GM12874 (cell line): ENCODE measurements around the gene NEU2.
A peak's percentile ranks its signal among the peaks of the same experiment; 100 is the strongest.

Experiments used
- TF ChIP-seq, protein P1 (sequence below): IDR thresholded peaks from 2 replicates; pipeline ENCODE4 v1.5.1; 2011; ENCODE audit warnings: low read depth, mild to moderate bottlenecking, control low read depth, low read length, moderate library complexity; ENCODE audit not compliant: insufficient read depth

Gene NEU2

DNA sequence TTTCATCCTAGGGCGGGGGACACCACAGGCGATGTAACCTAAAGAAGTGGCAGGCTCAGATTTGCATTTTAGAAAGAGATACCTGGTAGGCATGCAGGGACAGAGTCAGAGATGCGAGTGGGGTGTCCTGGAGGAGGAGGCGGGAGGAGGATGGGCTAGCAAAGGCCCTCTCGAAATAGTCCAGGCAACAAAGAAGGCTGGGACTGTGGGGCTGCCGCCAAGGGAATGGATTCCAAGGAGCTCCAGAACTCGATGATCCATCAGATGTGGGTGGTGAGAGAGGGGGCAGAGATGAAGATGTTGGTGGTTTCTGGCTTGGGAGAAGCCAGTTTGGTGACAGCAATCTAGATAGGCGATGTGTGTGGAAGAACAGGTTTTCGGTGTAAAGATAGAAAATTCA is 15.2 kb downstream of the NEU2 start:
- TF ChIP-seq, protein P1, sequence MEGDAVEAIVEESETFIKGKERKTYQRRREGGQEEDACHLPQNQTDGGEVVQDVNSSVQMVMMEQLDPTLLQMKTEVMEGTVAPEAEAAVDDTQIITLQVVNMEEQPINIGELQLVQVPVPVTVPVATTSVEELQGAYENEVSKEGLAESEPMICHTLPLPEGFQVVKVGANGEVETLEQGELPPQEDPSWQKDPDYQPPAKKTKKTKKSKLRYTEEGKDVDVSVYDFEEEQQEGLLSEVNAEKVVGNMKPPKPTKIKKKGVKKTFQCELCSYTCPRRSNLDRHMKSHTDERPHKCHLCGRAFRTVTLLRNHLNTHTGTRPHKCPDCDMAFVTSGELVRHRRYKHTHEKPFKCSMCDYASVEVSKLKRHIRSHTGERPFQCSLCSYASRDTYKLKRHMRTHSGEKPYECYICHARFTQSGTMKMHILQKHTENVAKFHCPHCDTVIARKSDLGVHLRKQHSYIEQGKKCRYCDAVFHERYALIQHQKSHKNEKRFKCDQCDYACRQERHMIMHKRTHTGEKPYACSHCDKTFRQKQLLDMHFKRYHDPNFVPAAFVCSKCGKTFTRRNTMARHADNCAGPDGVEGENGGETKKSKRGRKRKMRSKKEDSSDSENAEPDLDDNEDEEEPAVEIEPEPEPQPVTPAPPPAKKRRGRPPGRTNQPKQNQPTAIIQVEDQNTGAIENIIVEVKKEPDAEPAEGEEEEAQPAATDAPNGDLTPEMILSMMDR = no peak

DNA sequence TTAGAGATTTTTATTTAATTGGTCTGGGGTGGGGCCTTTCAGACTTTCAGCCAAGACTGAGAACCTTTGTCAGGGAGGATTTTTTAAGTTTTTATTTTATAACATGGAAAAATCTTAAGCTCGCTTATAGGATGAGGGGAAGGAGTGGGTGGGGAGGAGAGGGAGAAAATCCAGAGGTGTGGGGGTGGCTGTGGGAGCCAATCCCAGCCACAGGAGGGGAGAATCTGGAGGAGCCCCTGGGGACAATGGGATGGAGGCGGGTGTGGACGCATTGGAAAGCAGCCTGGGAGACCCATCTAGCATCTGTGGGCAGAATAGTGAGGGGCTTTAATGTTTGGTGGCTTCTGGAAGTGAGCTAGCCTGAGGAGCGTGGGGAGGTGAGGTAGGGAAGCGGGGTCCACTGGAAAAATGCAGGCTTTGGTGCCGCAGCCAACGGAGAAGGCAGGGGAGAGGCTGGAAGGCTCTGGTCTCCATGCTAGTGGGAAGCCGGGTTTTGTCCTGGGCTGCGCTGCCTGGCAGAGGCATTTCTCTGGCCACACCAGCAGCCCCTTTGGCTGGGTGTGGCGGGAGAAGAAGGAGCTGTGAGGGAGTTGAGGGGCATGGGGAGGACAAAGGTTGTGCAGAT is 16.2 kb downstream of the NEU2 start:
- TF ChIP-seq, protein P1 = no peak

DNA sequence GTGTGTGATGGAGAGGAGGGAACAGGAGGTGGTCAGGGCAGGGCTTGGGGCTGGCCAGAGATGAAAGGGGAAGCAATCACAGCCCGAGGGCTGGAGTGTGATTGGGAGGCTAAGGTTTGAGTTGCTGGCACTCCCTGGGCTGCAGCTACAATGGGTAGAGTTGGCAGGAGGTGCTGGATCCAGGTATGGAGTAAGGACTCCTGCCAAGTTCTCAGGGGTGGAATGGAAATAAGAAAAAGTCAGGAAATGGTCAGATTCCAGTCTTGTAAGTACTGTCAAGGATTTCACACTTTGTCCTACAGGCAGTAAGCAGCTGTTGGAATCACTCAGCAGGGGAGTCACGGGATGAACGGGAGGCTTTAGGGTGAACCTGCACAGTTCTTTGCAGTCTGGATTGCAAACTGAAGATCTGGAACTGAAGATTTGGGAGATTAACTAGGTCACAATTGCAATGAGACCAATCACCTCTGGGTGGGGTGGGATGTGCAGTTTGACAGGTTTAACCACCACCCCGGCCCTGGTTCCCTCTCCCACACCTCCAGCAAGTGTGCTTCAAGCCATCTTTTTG is 16.8 kb downstream of the NEU2 start:
- TF ChIP-seq, protein P1 = 0 out of 2 replicates have a peak, but pooled peaks have one; percentile 9

DNA sequence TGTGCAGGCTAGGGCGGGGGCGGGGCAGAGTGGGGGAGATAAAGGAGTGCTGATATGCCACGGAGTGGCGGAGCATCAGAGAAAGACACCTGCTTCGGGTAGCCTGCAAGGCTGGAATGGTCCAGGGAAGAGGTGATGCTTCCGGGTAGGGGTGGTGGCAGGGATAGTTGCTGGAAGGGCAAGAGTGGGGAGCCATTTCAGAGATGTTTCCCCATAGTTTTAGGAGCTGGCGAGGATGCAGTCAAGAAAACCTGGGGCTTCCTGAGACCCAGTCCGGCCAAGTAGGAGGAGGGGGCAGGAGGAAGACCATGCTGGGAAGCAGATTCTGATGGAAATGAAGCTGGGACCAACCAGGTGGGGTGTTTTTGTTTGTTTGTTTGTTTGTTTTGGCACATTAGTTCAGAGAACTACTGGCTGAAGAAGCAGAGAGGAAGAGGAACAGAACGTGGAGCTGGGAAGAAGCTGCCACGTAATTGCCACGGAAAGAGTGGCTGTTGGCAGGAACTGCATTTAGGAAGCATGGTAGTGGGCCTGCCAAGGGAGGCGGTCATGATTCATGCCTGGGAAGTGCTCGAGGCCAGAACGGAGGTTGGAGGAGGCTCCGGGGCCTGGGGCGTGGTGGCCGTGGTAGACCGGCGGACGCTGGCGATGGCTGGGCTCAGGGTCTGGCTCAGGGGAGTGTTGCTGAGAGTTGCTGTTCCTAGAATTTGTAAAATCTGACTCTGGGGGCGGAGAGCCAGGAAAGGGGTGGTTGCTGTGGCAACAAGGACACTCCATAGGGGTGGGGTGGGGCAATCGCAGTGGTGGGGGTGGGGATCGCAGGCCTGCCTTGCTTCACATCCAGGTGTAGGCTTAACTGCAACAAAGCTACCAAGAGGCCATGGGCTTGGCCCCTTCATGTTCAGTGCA is 19.0 kb downstream of the NEU2 start:
- TF ChIP-seq, protein P1 = no peak

DNA sequence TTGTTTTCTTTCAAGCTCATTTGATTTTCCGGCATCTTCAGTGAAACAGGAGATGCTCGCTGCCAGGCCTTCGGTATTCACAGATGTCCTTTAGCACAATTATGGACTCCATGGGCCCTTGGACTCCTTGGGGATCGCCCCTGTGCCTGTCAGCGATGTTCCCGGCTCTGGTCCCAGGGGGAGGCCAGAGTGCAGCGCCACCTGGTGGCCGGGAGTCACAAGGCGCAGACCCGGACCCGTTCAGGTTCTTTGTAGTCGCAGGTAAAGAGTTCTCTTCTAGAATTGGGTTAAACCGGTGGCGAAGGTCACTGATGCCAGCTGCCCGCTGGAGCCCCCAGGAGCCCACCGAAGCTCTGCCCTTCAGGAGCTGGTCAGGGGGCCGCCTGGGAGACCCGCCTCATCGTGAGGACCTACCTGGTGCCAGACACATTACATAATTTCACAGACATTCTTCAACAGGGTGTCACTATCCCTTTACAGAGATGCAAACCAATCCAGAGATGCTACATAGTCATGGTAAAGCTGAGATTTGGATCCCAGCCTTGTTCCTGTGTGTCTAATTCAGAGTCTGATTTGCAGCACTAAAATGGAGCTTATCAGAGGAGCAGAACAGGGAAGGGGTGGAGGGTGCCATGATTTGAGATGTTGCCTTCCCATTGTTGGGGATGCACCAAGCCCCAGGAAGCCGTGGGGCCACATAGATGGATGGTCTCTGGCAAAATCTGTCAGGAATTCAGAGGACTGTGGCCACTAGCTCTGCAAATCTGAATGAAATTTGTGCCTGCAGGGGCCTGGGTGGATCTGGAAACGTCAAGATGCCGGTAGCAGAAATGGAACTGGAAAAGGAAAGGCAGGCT is 21.7 kb downstream of the NEU2 start:
- TF ChIP-seq, protein P1 = peak; percentile 98

DNA sequence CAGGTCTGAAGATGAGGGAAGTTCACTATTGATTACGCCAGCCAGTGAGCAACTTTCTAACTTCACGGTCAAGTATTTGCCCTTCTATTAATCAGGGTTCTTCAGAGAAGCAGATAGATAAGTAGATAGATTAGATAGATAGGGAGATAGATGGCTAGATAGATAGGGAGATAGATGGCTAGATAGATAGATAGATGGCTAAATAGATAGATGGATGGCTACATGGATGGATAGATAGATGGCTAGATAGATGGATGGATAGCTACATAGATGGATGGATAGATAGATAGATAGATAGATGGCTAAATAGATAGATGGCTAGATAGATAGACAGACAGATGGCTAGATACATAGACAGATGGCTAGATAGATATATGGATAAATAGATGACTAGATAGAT is 22.9 kb downstream of the NEU2 start:
- TF ChIP-seq, protein P1 = no peak
